ENCODE results near the gene RFPL3. TPM values are rescaled to one million over a fixed set of nuclear protein-coding genes. Genes with fewer than 3 reads are reported as not detected.

Gene RFPL3
- total and polyA plus RNA-seq, 2 of the 13 experiments (the other 11 are each of a cell fraction or from before 2014, with no cell fraction given): not detected

DNA sequence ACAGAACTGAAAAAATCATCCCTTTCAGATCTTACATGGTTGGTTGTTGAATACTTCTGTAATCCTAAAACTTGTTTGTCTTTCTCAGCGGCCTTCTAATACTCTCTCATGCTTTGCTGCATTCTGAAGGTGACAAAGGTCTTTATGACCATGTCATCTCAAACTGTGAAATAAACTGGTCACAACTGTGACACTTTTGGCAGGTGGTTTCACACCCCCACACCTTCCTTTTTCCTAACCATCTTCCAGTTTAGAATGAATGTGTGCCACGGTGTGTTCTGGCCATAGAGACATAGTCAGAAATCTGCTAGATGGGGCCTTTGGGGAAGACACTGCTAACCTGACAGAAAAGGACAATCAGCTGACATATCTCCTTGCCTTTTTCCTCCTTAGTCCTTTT is 14.7 kb upstream of the RFPL3 start (continued):
- TF ChIP-seq KIAA2018 (CRISPR knock-in tag; IDR thresholded peaks at IDR 0.05; ENCODE audit: borderline replicate concordance) (no peak), ZNF256 (CRISPR knock-in tag; conservative IDR thresholded peaks at IDR 0.05) (no peak), ATF4 (CRISPR knock-in tag; IDR thresholded peaks at IDR 0.05) (no peak), E2F1 (CRISPR knock-in tag; IDR thresholded peaks at IDR 0.05) (no peak), THAP8 (CRISPR knock-in tag; IDR thresholded peaks at IDR 0.05; ENCODE audit: borderline replicate concordance) (no peak)

Data from HepG2 (cell line).